Breast epithelium (tissue), 3 donors: ENCODE measurements around the gene ATL1.

Experiments used
- CTCF ChIP-seq, 3 donors: fragments of 450-650 bp; IDR thresholded peaks; one replicate each; pipeline ENCODE4 v1.5.1; 2016 to 2017; ENCODE audit warnings: antibody characterized with exemption in 3 of 3, mild to moderate bottlenecking in 3 of 3, moderate library complexity in 3 of 3
- POLR2A ChIP-seq: fragments of 450-650 bp; IDR thresholded peaks from one replicate; pipeline ENCODE4 v1.6.1; 2016; ENCODE audit warnings: antibody characterized with exemption, mild to moderate bottlenecking, moderate library complexity
- POLR2AphosphoS5 ChIP-seq, 3 donors: sonication (generic); formaldehyde crosslinking; IDR thresholded peaks; one replicate each; pipeline ENCODE4 v1.6.1; 2017; ENCODE audit warnings: antibody characterized with exemption in 3 of 3

- TF ChIP-seq CTCF (IDR thresholded peaks at IDR 0.05) (no peak), POLR2AphosphoS5 (IDR thresholded peaks at IDR 0.05) (no peak), POLR2A (no peak)
Observed at GRCh38 chr14:50656776-50657175, 96.8 kb downstream of the ATL1 start.
